Stomach (tissue), 9 donors: Measurements from ENCODE around the gene RIMKLB. TPM values are rescaled to one million over a fixed set of nuclear protein-coding genes. Genes with fewer than 3 reads are reported as not detected.
A peak's percentile ranks its signal among the peaks of the same experiment; 100 is the strongest.

ENCODE experiments used
- DNase-seq, 2 donors: peaks; one replicate each; pipeline versions ENCODE4 v3.0.0 to v3.0.0-alpha.2; 2013 to 2019
- H3K27ac ChIP-seq, 5 donors: fragments of 200-600 bp in 4 of 5; sonication (generic) in 4 of 5; one replicate each; pipeline ENCODE4 v1.5.1; 2013 to 2019; ENCODE audit warnings: mild to moderate bottlenecking in 1 of 5, moderate library complexity in 1 of 5
- H3K27me3 ChIP-seq, 3 donors: fragments of 200-600 bp; sonication (generic); one replicate each; pipeline ENCODE4 v1.5.1; 2017 to 2019; ENCODE audit warnings: mixed run types in 1 of 3
- H3K36me3 ChIP-seq, 4 donors: fragments of 200-600 bp; sonication (generic); 1 replicate in 3 of 4; 2 replicates in 1 of 4; pipeline ENCODE4 v1.5.1; 2016 to 2019
- H3K4me1 ChIP-seq, 4 donors: fragments of 200-600 bp; sonication (generic); one replicate each; pipeline ENCODE4 v1.5.1; 2016 to 2019
- H3K4me3 ChIP-seq, 4 donors: fragments of 200-600 bp; sonication (generic) in 3 of 4; one replicate each; pipeline ENCODE4 v1.5.1; 2016 to 2019; ENCODE audit warnings: mild to moderate bottlenecking in 1 of 4
- H3K9me3 ChIP-seq, 4 donors: fragments of 200-600 bp; sonication (generic); one replicate each; pipeline ENCODE4 v1.5.1; 2016 to 2019
- CTCF ChIP-seq, 7 experiments: fragments of 450-650 bp in 4 of 7; fragments of 200-600 bp in 3 of 7; sonication (generic) in 3 of 7; IDR thresholded peaks; one replicate each; pipeline ENCODE4 v1.5.1; 2016 to 2019; ENCODE audit warnings: antibody characterized with exemption in 7 of 7, control low read depth in 2 of 7, mild to moderate bottlenecking in 1 of 7
- EP300 ChIP-seq: sonication (generic); formaldehyde crosslinking; IDR thresholded peaks from one replicate; pipeline ENCODE4 v1.6.1; 2017; ENCODE audit warnings: antibody characterized with exemption
- POLR2A ChIP-seq, 4 donors: fragments of 450-650 bp; IDR thresholded peaks; one replicate each; pipeline ENCODE4 v1.6.1; 2016; ENCODE audit warnings: antibody characterized with exemption in 4 of 4, control low read depth in 2 of 4, mild to moderate bottlenecking in 1 of 4, moderate library complexity in 1 of 4
- POLR2AphosphoS5 ChIP-seq, 3 donors: sonication (generic); formaldehyde crosslinking; IDR thresholded peaks; one replicate each; pipeline ENCODE4 v1.6.1; 2016; ENCODE audit warnings: antibody characterized with exemption in 3 of 3
- WGBS, 5 donors: extraction: QIAGEN DNeasy Blood & Tissue Kit in 3 of 5; methylation state at CpG; one replicate each; pipeline versions ENCODE4 v1.1.5 to v1.1.7; 2013 to 2018; 5-methylcytosine and 5-hydroxymethylcytosine counted together
- intact Hi-C: fragments of 100-400 bp; cut with DNase I; formaldehyde crosslinking; loops from one replicate; pipeline ENCODE4 v1.15.1; 2023; ENCODE audit warnings: low total_unique reads
- polyA plus RNA-seq, 3 donors: library from polyadenylated mRNA; stranded (reverse); fragments of 200-250 nt; gene quantifications; one replicate each; pipeline ENCODE4 v1.2.3, GENCODE V29; 2013
- total RNA-seq, 5 donors: library from RNA; depleted of rRNA; stranded (reverse); fragments of >200 nt; gene quantifications; one replicate each; pipeline versions ENCODE4 v1.1.0 to v1.2.3, GENCODE V29; 2014 to 2016
- donor health status: healthy with polysubstance abuse.
- donor health status: Bipolar disorder and iron deficiency.
- donor health status: healthy.

The RIMKLB gene
- total and polyA plus RNA-seq, 8 donors = 3.2 to 78.0 (median 24.1) TPM

GRCh38 chr12:8664228-8664913 is 33.4 kb upstream of the RIMKLB start:
- TF ChIP-seq CTCF (IDR thresholded peaks at IDR 0.05) (no peak), POLR2AphosphoS5 (IDR thresholded peaks at IDR 0.05) (peak in 1 of 3 donors; percentile 13)

DNA sequence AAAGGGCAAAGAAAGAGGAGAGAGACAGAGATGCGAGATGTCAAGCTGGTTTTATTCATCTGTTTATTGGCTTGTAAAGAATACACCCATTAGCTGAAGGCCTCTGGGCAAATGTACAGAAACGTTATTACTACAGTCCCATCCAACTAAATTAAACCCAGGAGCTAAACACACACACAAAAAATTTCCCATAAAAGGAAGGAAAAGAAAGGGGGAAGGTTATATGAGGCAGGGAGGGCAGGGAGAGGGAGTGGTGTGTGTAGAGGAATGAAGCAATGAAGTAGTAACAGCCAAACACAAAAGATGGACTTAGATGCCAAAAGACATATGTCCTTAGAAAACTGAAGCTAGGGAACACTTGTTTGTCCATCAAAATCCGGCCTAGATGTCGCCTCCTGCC is 32.0 kb upstream of the RIMKLB start:
- peak in 1 of 2 donors; percentile 32 for DNase-seq
- intact Hi-C loops = no loop called here
- 63 to 75% (median 69%) methylated on average over 4 of the region's 4 CpGs for WGBS, 5 donors
- no peak overlapping the region for H3K4me3 ChIP-seq
- H3K27me3 ChIP-seq = no peaks in the 10 kb centered on the region
- TF ChIP-seq POLR2A (IDR thresholded peaks at IDR 0.05) (no peak), EP300 (no peak), POLR2AphosphoS5 (IDR thresholded peaks at IDR 0.05) (no peak), CTCF (IDR thresholded peaks at IDR 0.05) (no peak)
- no peaks in the 10 kb centered on the region for H3K9me3 ChIP-seq
- peak overlapping the region in 1 of 5 donors; percentile 18 for H3K27ac ChIP-seq
- H3K4me1 ChIP-seq = no peaks in the 10 kb centered on the region
- H3K36me3 ChIP-seq = no peaks in the 10 kb centered on the region

More at GRCh38 chr12:8664228-8664913, 33.4 kb upstream of the RIMKLB start:
- no peaks in the 10 kb centered on the region for H3K4me1 ChIP-seq
- H3K27ac ChIP-seq = peak overlapping the region in 3 of 5 donors; percentile 20 to 62 (median 43)
- H3K36me3 ChIP-seq = no peaks in the 10 kb centered on the region
- no peaks in the 10 kb centered on the region for H3K27me3 ChIP-seq
- WGBS, 5 donors = 72 to 81% (median 78%) methylated on average over 5 of the region's 5 CpGs
- H3K9me3 ChIP-seq = no peaks in the 10 kb centered on the region
- intact Hi-C loops = no loop called here
- no peak overlapping the region for H3K4me3 ChIP-seq
- DNase-seq = peak in 1 of 2 donors; percentile 67

DNA sequence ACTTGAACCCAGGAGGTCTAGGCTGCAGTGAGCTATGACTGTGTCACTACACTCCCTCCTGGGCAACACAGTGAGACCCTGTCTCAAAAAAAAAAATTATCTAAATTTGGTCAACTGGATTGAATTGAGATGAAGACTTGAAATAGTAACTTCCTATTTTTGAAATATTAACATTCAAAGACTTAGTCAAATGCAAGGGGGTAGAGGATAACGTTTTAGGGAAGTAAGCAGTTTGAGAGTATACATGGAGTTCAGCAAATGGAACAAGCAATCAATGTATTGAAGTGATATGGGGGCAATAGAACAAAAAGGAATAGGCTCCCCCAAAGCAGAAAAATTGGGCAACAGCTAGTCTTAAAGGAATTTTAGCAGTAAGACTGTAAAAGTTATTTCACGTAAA is 30.5 kb upstream of the RIMKLB start:
- Histone ChIP-seq H3K27ac (no peak overlapping the region), H3K4me3 (no peak overlapping the region), H3K36me3 (no peaks in the 10 kb centered on the region), H3K4me1 (no peaks in the 10 kb centered on the region), H3K9me3 (no peaks in the 10 kb centered on the region), H3K27me3 (no peaks in the 10 kb centered on the region)
- intact Hi-C loops = no loop called here
- TF ChIP-seq POLR2AphosphoS5 (IDR thresholded peaks at IDR 0.05) (no peak), POLR2A (IDR thresholded peaks at IDR 0.05) (no peak), EP300 (no peak), CTCF (IDR thresholded peaks at IDR 0.05) (no peak)
- DNase-seq = no peak
- 63 to 74% (median 70%) methylated on average over 2 of the region's 2 CpGs for WGBS, 5 donors

DNA sequence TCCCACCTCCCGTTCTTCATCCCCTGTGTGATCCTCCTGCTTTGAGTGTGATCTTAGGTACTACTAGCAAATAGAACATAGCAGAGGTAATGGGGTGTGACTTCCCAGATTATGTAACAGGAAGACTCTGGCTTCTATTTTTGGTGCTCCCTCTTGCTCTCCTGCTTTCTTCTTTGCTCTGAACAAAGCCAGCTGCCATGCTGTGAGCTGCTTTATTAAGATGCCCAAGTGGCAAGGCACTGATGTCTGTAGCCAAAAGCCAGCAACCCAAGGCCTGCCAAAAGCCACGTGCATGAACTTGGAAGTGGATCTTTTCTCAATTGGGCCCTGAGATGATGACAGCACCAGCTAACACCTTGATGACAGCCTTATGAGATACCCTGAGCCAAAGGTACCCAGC is 29.4 kb upstream of the RIMKLB start:
- Histone ChIP-seq H3K4me3 (no peak overlapping the region), H3K4me1 (no peaks in the 10 kb centered on the region), H3K27me3 (no peaks in the 10 kb centered on the region), H3K9me3 (no peaks in the 10 kb centered on the region), H3K36me3 (no peaks in the 10 kb centered on the region), H3K27ac (no peak overlapping the region)
- intact Hi-C loops = no loop called here
- TF ChIP-seq POLR2A (IDR thresholded peaks at IDR 0.05) = no peak
- TF ChIP-seq POLR2AphosphoS5 (IDR thresholded peaks at IDR 0.05) = no peak
- TF ChIP-seq CTCF (IDR thresholded peaks at IDR 0.05) = no peak
- no peak for TF ChIP-seq EP300
- no peak for DNase-seq
- 53 to 80% (median 78%) methylated on average over 2 of the region's 2 CpGs for WGBS, 5 donors
